A673 (cell line): ENCODE data around the gene RBMS1. TPM values are rescaled to one million over a fixed set of nuclear protein-coding genes. Genes with fewer than 3 reads are reported as not detected.

Experiments used
- BruUV-seq: library from RNA; stranded (reverse); fragments of 400-500 nt; replicated peaks from 2 replicates; lab custom pipeline; 2021; lab: Mats Ljungman, UMichigan
- CTCF ChIA-PET: fragments of 300-600 bp; sonication (Branson Sonifier 250); formaldehyde crosslinking; loops from one replicate; lab custom pipeline; 2022; ENCODE audit warnings: antibody characterized with exemption; lab: Charles Lee
- POLR2A ChIA-PET: fragments of 300-600 bp; sonication (Branson Sonifier 250); formaldehyde crosslinking; loops from one replicate; lab custom pipeline; 2022; ENCODE audit warnings: antibody characterized with exemption; ENCODE audit not compliant: low non-redundant PET; lab: Charles Lee
- DNase-seq: peaks from one replicate; pipeline ENCODE4 v3.0.0-alpha.2; 2015; ENCODE audit warnings: low spot score
- H3K27ac ChIP-seq: fragments of 200-600 bp; sonication (generic); 2 replicates; pipeline ENCODE4 v1.5.1; 2016; ENCODE audit warnings: mixed run types, low read depth, mild to moderate bottlenecking, mixed read lengths, antibody characterized with exemption, low read length; ENCODE audit not compliant: poor library complexity, severe bottlenecking
- H3K27me3 ChIP-seq: fragments of 200-600 bp; sonication (generic); replicated peaks from 2 replicates; pipeline ENCODE4 v1.6.1; 2017; ENCODE audit warnings: mixed run types, low read depth, mild to moderate bottlenecking, mixed read lengths, antibody characterized with exemption, low read length; ENCODE audit not compliant: insufficient read depth, poor library complexity
- H3K36me3 ChIP-seq: fragments of 200-600 bp; sonication (generic); 2 replicates; pipeline ENCODE4 v1.6.1; 2016; ENCODE audit warnings: mixed run types, mild to moderate bottlenecking, mixed read lengths, antibody characterized with exemption, low read length; ENCODE audit not compliant: insufficient read depth, poor library complexity, severe bottlenecking
- H3K4me1 ChIP-seq: fragments of 200-600 bp; sonication (generic); 2 replicates; pipeline ENCODE4 v1.6.1; 2017; ENCODE audit warnings: mixed run types, mild to moderate bottlenecking, mixed read lengths, antibody characterized with exemption, low read length; ENCODE audit not compliant: insufficient read depth, poor library complexity, severe bottlenecking
- H3K4me3 ChIP-seq: fragments of 200-600 bp; sonication (generic); 2 replicates; pipeline ENCODE4 v1.5.1; 2016; ENCODE audit warnings: low read depth, mixed run types, mild to moderate bottlenecking, mixed read lengths, low read length; ENCODE audit not compliant: poor library complexity, severe bottlenecking
- H3K9me3 ChIP-seq: fragments of 200-600 bp; sonication (generic); 2 replicates; pipeline ENCODE4 v1.6.1; 2016; ENCODE audit warnings: mixed run types, low read depth, mild to moderate bottlenecking, mixed read lengths, antibody characterized with exemption, low read length; ENCODE audit not compliant: poor library complexity, severe bottlenecking
- EZH2 ChIP-seq: fragments of 200-600 bp; sonication (generic); IDR thresholded peaks from 2 replicates; pipeline ENCODE4 v1.6.1; 2017; ENCODE audit warnings: borderline replicate concordance, low read depth, mild to moderate bottlenecking, mixed read lengths, antibody characterized with exemption, low read length; ENCODE audit not compliant: poor library complexity, severe bottlenecking
- intact Hi-C: fragments of 100-400 bp; cut with micrococcal nuclease; formaldehyde crosslinking; loops from one replicate; pipeline ENCODE4 v1.10.0; 2022; ENCODE audit not compliant: unreplicated experiment
- total RNA-seq: library from RNA; stranded (reverse); gene quantifications from 2 replicates; pipeline ENCODE4 v1.2.3, GENCODE V29; 2021
- TF ChIP-seq, protein P1 (sequence below): fragments of 300-800, 200-600 bp; sonication (generic); conservative IDR thresholded peaks from 2 replicates; pipeline ENCODE4 v1.5.1; 2017; ENCODE audit warnings: low read depth, mild to moderate bottlenecking, antibody characterized with exemption, low read length, moderate library complexity, mixed read lengths

The RBMS1 gene
- total RNA-seq, 1 experiment from 2014 or later = 84.9 TPM

DNA sequence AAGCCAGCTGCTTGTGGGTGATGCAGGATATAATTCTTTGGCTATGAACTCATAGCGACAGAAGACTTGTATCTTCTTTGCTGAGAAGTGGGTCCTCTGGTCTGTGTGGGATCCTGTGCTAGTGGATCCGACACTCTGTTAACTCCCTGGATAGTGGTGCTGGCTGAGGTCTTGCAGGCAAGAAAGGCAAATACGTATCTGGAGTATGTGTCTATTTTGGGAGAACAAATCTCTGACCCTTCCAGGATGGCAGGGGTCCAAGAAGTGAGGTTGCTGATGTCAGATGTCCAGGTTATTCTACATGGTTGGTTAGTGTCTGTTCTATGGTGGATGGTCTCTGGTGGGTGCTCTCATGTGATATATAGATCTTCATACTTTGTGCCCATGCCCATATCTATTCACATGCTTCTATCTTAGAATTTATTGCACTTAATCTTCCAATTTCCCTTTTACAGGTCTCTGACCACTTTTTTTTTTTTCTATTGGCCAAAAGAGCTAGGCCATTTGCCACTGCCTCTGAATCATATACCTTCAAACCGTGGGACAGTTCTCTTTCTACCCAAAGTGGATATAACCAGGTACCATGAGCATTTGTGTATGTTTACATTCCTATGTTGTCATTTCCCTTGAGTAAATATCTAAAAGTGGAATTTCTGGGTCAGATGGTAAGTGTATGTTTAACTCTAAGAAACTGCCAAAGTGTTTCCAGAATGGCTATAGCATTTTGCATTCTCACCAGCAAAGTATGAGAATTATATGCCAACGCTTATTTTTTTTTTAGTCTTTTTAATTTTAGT is 45.1 kb upstream of the RBMS1 start:
- CTCF ChIA-PET = interaction anchor here (0.6 kb wide), 1 partner anchor 431 kb away, joined by 3 read pairs; no protein-coding TSS in a partner anchor
- TF ChIP-seq, protein P1, sequence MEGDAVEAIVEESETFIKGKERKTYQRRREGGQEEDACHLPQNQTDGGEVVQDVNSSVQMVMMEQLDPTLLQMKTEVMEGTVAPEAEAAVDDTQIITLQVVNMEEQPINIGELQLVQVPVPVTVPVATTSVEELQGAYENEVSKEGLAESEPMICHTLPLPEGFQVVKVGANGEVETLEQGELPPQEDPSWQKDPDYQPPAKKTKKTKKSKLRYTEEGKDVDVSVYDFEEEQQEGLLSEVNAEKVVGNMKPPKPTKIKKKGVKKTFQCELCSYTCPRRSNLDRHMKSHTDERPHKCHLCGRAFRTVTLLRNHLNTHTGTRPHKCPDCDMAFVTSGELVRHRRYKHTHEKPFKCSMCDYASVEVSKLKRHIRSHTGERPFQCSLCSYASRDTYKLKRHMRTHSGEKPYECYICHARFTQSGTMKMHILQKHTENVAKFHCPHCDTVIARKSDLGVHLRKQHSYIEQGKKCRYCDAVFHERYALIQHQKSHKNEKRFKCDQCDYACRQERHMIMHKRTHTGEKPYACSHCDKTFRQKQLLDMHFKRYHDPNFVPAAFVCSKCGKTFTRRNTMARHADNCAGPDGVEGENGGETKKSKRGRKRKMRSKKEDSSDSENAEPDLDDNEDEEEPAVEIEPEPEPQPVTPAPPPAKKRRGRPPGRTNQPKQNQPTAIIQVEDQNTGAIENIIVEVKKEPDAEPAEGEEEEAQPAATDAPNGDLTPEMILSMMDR = no peak
- no TSS peak for BruUV-seq

DNA sequence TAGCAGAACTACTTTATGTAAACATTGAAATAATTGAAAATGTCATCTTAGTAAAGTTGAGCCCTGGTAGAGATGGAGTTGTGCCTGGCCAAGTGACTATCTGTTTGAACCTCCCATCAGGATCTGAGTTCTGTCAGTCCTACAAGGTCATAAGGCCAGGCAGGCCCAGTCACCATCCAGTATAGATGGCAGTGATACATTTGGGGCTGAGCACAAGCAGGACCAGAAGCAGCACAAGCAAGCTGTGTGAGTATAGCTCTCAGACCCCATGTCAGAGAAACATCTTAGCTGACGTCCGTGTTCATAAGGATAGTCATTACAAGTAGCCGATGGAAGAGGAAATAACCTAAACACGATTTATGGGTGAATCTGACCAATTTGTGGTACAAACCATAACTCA is 44.5 kb upstream of the RBMS1 start:
- CTCF ChIA-PET = no interaction called here
- Histone ChIP-seq H3K9me3 (no peaks in the 10 kb centered on the region), H3K4me3 (no peak overlapping the region), H3K27me3 (no peaks in the 10 kb centered on the region), H3K27ac (no peak overlapping the region), H3K4me1 (no peaks in the 10 kb centered on the region), H3K36me3 (no peaks in the 10 kb centered on the region)
- intact Hi-C loops = no loop called here
- TF ChIP-seq, protein P1 = no peak
- no peak for TF ChIP-seq EZH2
- no TSS peak for BruUV-seq
- no peak for DNase-seq
- POLR2A ChIA-PET = no interaction called here

More for the DNA sequence above, 45.1 kb upstream of the RBMS1 start:
- H3K9me3 ChIP-seq = no peaks in the 10 kb centered on the region
- intact Hi-C loops = no loop called here
- H3K27ac ChIP-seq = no peak overlapping the region
- no peaks in the 10 kb centered on the region for H3K4me1 ChIP-seq
- H3K4me3 ChIP-seq = no peak overlapping the region
- no peaks in the 10 kb centered on the region for H3K27me3 ChIP-seq
- POLR2A ChIA-PET = no interaction called here
- no peaks in the 10 kb centered on the region for H3K36me3 ChIP-seq
- DNase-seq = no peak

DNA sequence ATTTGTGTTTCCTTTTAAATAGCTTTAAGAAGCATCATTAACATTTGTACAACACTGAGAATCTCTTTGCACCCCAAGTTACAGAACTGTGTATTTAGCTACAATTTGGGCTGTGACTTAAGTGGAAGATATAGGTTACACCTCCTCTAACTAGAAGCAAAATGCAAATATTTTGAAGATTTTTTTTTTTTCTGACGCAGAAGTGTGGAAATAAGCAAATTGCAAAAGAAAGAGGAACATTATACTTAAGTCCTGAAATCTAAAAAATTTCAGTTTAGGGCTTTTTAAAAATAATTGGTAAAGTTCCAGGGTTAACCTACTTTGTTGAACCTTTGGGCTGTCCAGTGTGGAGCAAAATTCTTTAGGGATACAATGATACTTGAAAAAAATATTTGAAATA is 41.4 kb upstream of the RBMS1 start:
- intact Hi-C loops = no loop called here
- Histone ChIP-seq H3K4me1 (no peaks in the 10 kb centered on the region), H3K27ac (no peak overlapping the region), H3K9me3 (no peaks in the 10 kb centered on the region), H3K4me3 (no peak overlapping the region), H3K27me3 (no peaks in the 10 kb centered on the region), H3K36me3 (no peaks in the 10 kb centered on the region)
- DNase-seq = no peak
- TF ChIP-seq EZH2 = no peak
- TF ChIP-seq, protein P1 = no peak
- ChIA-PET CTCF (no interaction called here), POLR2A (no interaction called here)
- BruUV-seq = no TSS peak
